NCI-H460 (cell line): Measurements from ENCODE around the gene ASMTL. TPM values are rescaled to one million over a fixed set of nuclear protein-coding genes. Genes with fewer than 3 reads are reported as not detected.
"Not testable (repeated sequence)": the region's sequence is repeated elsewhere in the genome, so short reads cannot be mapped to it uniquely, and the experiment has no call there.

Source experiments
- DNase-seq: peaks from one replicate; pipeline ENCODE4 v3.0.0-alpha.2; 2016; ENCODE audit warnings: low read depth; ENCODE audit errors: extremely low read depth
- total RNA-seq: library from RNA; depleted of rRNA; stranded (reverse); fragments of >200 nt; shearing (Covaris generic); gene quantifications from 2 replicates; pipeline ENCODE4 v1.2.3, GENCODE V29; 2014

ASMTL gene
- total RNA-seq, 1 experiment from 2014 or later = 16.7 TPM

GRCh38 chrX:1442016-1442665, 10.6 kb downstream of the ASMTL start:
- DNase-seq = no peak

DNA sequence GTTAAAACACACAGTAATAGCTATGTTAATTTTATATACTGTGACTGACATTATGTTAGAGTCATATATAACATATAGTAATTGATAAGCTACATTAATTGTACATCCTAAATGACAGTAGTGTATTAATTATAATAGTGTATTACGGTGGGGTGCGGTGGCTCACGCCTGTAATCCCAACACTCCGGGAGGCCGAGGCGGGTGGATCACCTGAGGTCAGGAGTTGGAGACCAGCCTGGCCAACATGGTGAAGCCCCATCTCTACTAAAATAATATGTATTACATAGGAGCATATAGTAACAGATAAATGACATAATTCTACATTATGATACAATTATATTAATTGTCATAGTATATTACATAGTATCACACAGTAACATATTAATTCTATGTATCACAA, 12.2 kb downstream of the ASMTL start:
- no peak for DNase-seq

DNA sequence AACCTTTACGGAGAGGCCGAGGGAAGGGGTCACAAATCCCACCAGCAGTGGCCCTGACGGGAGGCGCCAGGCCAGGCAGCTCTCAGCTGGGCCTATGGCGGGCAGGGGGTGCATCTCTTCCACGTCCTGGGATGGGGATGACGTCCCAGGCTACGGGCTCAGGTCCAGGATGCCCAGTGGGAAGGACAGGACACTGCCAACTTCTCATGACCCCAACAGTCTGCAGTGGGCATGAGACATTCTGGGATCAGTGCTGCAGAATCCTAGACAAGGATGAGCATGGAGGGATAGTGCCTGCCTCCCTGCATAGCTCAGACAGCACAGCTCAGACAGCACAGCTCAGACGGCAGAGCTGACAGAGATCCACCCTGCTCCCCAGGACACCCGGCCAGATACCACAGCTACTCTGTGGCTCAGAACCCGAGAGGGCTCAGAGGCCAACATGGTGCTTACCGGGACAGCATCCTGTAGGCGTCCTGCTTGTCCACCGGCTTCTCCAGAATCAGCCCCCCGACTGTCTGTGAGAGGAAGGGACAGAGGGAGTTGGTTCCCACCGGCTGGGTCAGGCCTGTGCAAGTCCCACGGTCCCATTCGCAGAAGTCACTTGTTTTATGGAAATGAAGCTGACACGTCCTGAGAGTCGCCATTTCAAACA, 17.3 kb downstream of the ASMTL start:
- no peak for DNase-seq

DNA sequence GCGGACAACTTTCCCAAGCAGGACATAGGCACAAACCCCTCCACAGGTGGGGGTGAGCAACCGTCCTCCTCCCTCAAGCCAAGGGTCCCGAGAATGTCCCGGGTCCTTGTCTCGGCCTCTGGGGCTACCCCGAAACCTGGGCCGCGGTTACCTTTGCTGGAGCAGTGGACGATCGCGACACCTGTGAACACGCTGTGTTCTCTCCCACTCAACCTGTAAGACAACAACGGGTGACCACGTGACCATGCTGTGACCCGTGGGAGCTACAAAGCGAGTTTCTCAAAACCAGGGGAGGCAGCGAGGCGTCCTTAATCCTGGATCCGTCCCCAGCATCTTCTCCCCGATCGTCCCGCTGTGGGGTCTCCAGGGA, 17.9 kb downstream of the ASMTL start:
- no peak for DNase-seq

- DNase-seq = no peak
Observed at GRCh38 chrX:1433646-1434357, 18.9 kb downstream of the ASMTL start.

GRCh38 chrX:1430451-1430850, 22.3 kb downstream of the ASMTL start:
- no peak for DNase-seq

DNA sequence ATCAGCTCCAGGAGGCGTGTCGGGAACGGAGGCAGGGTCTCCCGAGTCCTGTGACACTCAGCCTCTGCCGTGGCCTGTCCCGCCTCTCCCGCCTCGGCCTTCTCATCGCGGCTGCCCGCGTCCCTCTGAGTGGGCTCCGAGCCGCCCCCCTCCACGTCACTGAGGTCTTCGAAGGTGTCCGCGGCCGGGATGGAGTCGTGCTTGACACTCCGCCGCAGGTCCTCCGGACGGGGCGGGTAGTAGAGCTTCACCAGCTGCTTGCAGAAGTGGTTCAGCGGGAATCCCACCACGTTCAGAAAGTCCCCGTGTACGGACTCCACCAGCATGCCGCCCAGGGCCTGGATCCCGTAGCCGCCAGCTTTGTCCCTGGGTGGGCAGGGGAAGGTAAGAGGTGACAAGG, 25.0 kb downstream of the ASMTL start:
- DNase-seq = no peak

GRCh38 chrX:1426321-1426720, 26.4 kb downstream of the ASMTL start:
- not testable (repeated sequence) for DNase-seq

GRCh38 chrX:1425381-1425780, 27.3 kb downstream of the ASMTL start:
- no peak for DNase-seq

- no peak for DNase-seq
Observed at GRCh38 chrX:1424147-1424851, 28.4 kb downstream of the ASMTL start.

GRCh38 chrX:1423215-1423614, 29.5 kb downstream of the ASMTL start:
- DNase-seq = no peak

- no peak for DNase-seq
Observed at GRCh38 chrX:1422135-1422465, 30.6 kb downstream of the ASMTL start.

GRCh38 chrX:1421433-1422134, 31.1 kb downstream of the ASMTL start:
- no peak for DNase-seq

- no peak for DNase-seq
Observed at GRCh38 chrX:1420371-1420770, 32.3 kb downstream of the ASMTL start.

GRCh38 chrX:1419545-1420355, 33.0 kb downstream of the ASMTL start:
- DNase-seq = no peak

DNA sequence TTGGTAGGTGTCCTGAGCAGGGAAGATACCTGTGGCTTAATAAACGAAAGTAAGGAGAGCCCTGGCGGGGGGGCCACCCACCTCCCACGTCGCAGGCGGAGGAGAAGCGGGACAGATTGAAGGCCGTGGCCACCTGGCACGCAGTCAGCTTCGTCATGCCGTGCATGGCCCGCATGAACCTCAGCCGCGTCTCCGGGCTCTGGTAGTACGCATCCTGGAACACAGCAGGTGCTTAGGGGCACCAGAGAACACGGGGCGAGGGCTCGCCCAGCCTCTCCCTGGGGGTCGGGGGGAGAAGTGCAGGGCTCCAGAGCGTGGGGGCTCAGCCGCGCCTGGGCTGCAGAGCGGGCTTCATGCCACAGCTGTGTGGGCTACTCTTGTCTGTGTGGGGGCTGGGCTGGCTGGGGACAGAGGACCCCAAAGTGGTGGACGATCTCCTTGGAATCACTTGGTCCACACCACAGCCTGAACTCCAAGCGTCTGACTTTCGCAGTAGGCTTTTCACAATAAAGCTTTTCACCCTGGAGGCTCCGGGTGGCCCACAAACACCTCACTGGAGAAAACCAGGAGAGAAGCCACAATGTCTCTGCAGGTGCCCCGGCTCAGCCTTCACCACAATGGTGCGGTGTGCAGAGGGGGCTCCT, 33.7 kb downstream of the ASMTL start:
- DNase-seq = no peak

- no peak for DNase-seq
Observed at GRCh38 chrX:1417921-1418771, 34.6 kb downstream of the ASMTL start.

DNA sequence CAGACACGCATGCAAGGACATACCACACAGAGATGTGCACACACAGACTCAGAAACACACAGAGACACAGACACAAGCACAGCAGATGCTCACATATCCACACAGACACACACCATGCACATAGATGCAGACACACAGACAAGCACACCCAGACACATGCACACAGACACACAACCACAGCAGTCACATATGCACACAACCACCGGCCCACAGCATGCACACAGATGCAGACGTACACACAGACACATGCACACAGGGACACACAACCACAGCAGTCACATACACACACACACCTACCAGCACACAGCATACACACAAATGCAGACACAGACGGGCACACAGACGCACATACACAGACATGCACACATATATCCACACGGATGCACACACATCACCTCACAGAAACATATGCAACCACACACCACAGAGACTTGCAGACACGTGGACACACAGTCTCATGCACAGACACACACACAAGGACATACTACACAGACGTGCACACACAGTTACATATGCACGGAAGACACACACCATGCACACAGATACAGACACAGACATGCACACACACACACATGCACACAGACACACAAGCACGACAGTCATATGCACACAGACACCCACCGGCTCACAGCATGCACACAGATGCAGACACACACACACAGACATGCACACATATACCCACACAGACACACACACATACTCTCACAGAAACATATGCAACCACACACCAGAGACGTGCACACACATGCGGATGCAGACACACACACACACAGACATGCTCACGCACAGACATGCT, 35.5 kb downstream of the ASMTL start:
- DNase-seq = no peak
